GM21447 (cell line): ENCODE results near the gene LRP2BP.
"Not testable (repeated sequence)": the region's sequence is repeated elsewhere in the genome, so short reads cannot be mapped to it uniquely, and the experiment has no call there.

Experiments
- ATAC-seq: cut with Tn5 transposase; IDR thresholded peaks from one replicate; pipeline ENCODE4 v1.9.1; 2021; ENCODE audit not compliant: unreplicated experiment

The LRP2BP gene

GRCh38 chr4:185329879-185330510, 65.7 kb downstream of the LRP2BP start:
- not testable (repeated sequence) for ATAC-seq

GRCh38 chr4:185328586-185328985, 67.1 kb downstream of the LRP2BP start:
- ATAC-seq: no peak

GRCh38 chr4:185325721-185326120, 70.0 kb downstream of the LRP2BP start:
- not testable (repeated sequence) for ATAC-seq

- not testable (repeated sequence) for ATAC-seq
Measured at GRCh38 chr4:185324361-185324760, 71.4 kb downstream of the LRP2BP start.

GRCh38 chr4:185323606-185324005, 72.1 kb downstream of the LRP2BP start:
- no peak for ATAC-seq

- ATAC-seq: no peak
Measured at GRCh38 chr4:185322803-185323202, 72.9 kb downstream of the LRP2BP start.

- no peak for ATAC-seq
Measured at GRCh38 chr4:185318679-185319078, 77.0 kb downstream of the LRP2BP start.

GRCh38 chr4:185317880-185318279, 77.8 kb downstream of the LRP2BP start:
- ATAC-seq: no peak

- ATAC-seq: not testable (repeated sequence)
Measured at GRCh38 chr4:185317462-185317861, 78.3 kb downstream of the LRP2BP start.
